ENCODE data around the gene PRKCE. TPM values are rescaled to one million over a fixed set of nuclear protein-coding genes. Genes with fewer than 3 reads are reported as not detected.

The PRKCE gene
- total and polyA plus RNA-seq, 7 donors = 3.0 to 21.9 (median 15.8) TPM

DNA sequence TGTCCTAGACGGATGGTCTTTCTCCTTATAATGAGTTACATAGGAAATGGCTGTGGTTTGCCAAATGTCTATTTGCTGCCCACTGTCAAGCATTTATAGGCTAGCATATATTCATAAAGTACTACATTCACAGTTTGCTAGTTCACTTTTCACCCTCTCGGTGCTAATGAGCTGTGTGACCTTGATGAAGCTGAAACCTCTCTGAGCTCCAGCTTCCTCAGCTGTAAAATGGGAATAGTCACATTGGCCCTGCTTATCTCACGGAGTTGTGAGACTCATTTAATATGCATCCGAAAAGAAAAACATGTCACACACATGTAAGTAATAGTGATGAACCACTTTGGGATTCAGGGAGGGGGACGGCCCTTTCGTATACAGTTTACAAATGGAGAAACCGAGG lies 17.0 kb downstream of the PRKCE start:
- Histone ChIP-seq H3K27me3 (no peaks in the 10 kb centered on the region), H3K4me1 (peaks cover 0 to 21% (median 9%) of the 10 kb centered on the region in 4 donors), H3K36me3 (no peaks in the 10 kb centered on the region), H3K9me3 (no peaks in the 10 kb centered on the region), H3K27ac (no peak overlapping the region), H3K4me3 (no peak overlapping the region)
- TF ChIP-seq CTCF (IDR thresholded peaks at IDR 0.05) (no peak), POLR2AphosphoS5 (IDR thresholded peaks at IDR 0.05) (no peak), POLR2A (IDR thresholded peaks at IDR 0.05) (no peak), EP300 (IDR thresholded peaks at IDR 0.05) (no peak)
- no peak for DNase-seq
- intact Hi-C loops (cut with DNase I) = no loop called here
- 89 to 96% methylated on average over 7 of the region's 7 CpGs for WGBS, 2 donors

- TF ChIP-seq CTCF (IDR thresholded peaks at IDR 0.05) = no peak
- Histone ChIP-seq H3K4me1 (peaks cover 0 to 27% (median 11%) of the 10 kb centered on the region in 4 donors), H3K27me3 (no peaks in the 10 kb centered on the region), H3K36me3 (no peaks in the 10 kb centered on the region), H3K27ac (no peak overlapping the region), H3K9me3 (no peaks in the 10 kb centered on the region), H3K4me3 (no peak overlapping the region)
- no peak for DNase-seq
- intact Hi-C loops (cut with DNase I) = no loop called here
- WGBS, 2 donors = 66 to 75% methylated on average over 7 of the region's 7 CpGs
Observed at GRCh38 chr2:45669032-45669486, 17.6 kb downstream of the PRKCE start.

DNA sequence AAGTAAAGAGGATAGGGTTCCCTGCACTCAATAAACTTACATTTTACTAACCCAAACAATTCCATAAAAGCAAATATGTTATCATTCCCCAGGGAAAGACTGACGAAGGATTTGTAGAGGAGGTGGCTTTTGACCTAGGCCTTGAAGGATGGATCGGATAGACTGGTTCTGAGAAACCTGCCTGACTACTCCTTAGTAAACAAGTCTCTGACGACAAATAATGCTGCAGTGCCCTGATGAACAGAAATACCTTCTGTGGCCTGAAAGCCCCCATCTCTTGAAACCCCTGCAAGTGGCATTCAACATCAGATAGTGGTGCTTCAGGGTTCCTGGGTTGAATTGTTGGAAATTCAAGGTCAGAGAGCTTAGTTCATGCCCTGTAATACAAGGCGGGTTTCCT lies 19.2 kb downstream of the PRKCE start:
- 40 to 70% methylated on average over 4 of the region's 4 CpGs for WGBS, 2 donors
- no peaks in the 10 kb centered on the region for H3K36me3 ChIP-seq
- H3K4me1 ChIP-seq = peaks cover 0 to 30% (median 20%) of the 10 kb centered on the region in 4 donors
- H3K27me3 ChIP-seq = no peaks in the 10 kb centered on the region
- no peak overlapping the region for H3K4me3 ChIP-seq
- TF ChIP-seq CTCF (IDR thresholded peaks at IDR 0.05) = no peak
- no peak for TF ChIP-seq EP300 (IDR thresholded peaks at IDR 0.05)
- no peak for TF ChIP-seq POLR2A (IDR thresholded peaks at IDR 0.05)
- no peak for TF ChIP-seq POLR2AphosphoS5 (IDR thresholded peaks at IDR 0.05)
- H3K27ac ChIP-seq = no peak overlapping the region
- DNase-seq = no peak
- H3K9me3 ChIP-seq = no peaks in the 10 kb centered on the region
- intact Hi-C loops (cut with DNase I) = no loop called here

DNA sequence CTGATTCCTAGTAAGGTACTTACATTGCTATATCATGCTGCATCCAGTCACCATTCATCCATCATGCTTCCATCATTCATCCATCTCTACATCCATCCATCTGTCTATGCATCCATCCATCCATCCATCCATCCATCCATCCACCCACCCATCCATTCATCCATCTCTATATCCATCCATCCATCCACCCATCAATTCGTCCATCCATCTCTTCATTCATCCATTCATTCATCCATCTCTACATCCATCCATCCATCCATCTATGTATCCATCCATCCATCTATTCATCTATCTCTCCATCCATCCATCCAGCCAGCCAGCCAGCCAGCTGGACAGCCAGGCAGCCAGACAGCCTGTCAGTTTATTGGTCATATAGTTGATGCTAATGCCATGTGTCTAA lies 20.7 kb downstream of the PRKCE start:
- H3K4me1 ChIP-seq = peaks cover 0 to 38% (median 27%) of the 10 kb centered on the region in 4 donors
- 94 to 95% methylated on average over 1 of the region's 1 CpG for WGBS, 2 donors
- H3K27me3 ChIP-seq = no peaks in the 10 kb centered on the region
- no peaks in the 10 kb centered on the region for H3K9me3 ChIP-seq
- intact Hi-C loops (cut with DNase I) = no loop called here
- no peak for DNase-seq
- no peak overlapping the region for H3K27ac ChIP-seq
- TF ChIP-seq POLR2AphosphoS5 (IDR thresholded peaks at IDR 0.05) (no peak), POLR2A (IDR thresholded peaks at IDR 0.05) (no peak), CTCF (IDR thresholded peaks at IDR 0.05) (no peak), EP300 (IDR thresholded peaks at IDR 0.05) (no peak)
- H3K4me3 ChIP-seq = no peak overlapping the region
- H3K36me3 ChIP-seq = no peaks in the 10 kb centered on the region

Data from sigmoid colon (tissue), 7 donors.